H7 (cell line): ENCODE measurements around the gene GNRHR. TPM values are rescaled to one million over a fixed set of nuclear protein-coding genes. Genes with fewer than 3 reads are reported as not detected.
"Not testable (repeated sequence)": the region's sequence is repeated elsewhere in the genome, so short reads cannot be mapped to it uniquely, and the experiment has no call there.

ENCODE experiments used
- DNase-seq: peaks from one replicate; pipeline ENCODE4 v3.0.0; 2012
- H3K27me3 ChIP-seq: 2 replicates; pipeline ENCODE4 v1.6.0; 2011; ENCODE audit warnings: mild to moderate bottlenecking, low read length; ENCODE audit not compliant: control insufficient read depth, insufficient read depth
- H3K36me3 ChIP-seq: replicated peaks from 2 replicates; pipeline ENCODE4 v1.5.1; 2011; ENCODE audit warnings: low read length; ENCODE audit not compliant: control insufficient read depth, insufficient read depth
- H3K4me3 ChIP-seq: 2 replicates; pipeline ENCODE4 v1.5.1; 2011; ENCODE audit warnings: low read depth, mild to moderate bottlenecking, control low read depth, low read length, moderate library complexity; ENCODE audit not compliant: insufficient read depth
- total RNA-seq: library from RNA; depleted of rRNA; stranded (reverse); fragments of >200 nt; shearing (Covaris generic); gene quantifications from 2 replicates; pipeline ENCODE4 v1.2.3, GENCODE V29; 2014; rRNA removed

Gene GNRHR
- not detected in 2 replicates for total RNA-seq

GRCh38 chr4:67754288-67754687 is at the start of gene GNRHR:
Gene GNRHR, minus strand, starts transcription at chr4:67754388. Its CDS starts 53 bp downstream, at chr4:67754335.
- Histone ChIP-seq H3K27me3 (no peaks in the 10 kb centered on the region), H3K36me3 (no peaks in the 10 kb centered on the region), H3K4me3 (no peak within 1 kb of the TSS)
- no peak for DNase-seq

- no peaks in the 10 kb centered on the region for H3K27me3 ChIP-seq
- DNase-seq = no peak
- no peaks in the 10 kb centered on the region for H3K36me3 ChIP-seq
- no peak overlapping the region for H3K4me3 ChIP-seq
Measured at GRCh38 chr4:67796810-67797209, 42.6 kb upstream of the GNRHR start.

- no peaks in the 10 kb centered on the region for H3K36me3 ChIP-seq
- no peak overlapping the region for H3K4me3 ChIP-seq
- DNase-seq = no peak
- H3K27me3 ChIP-seq = no peaks in the 10 kb centered on the region
Measured at GRCh38 chr4:67790721-67791120, 36.5 kb upstream of the GNRHR start.

GRCh38 chr4:67787311-67787710 is 33.1 kb upstream of the GNRHR start:
- H3K27me3 ChIP-seq = no peaks in the 10 kb centered on the region
- DNase-seq = no peak
- no peak overlapping the region for H3K4me3 ChIP-seq
- H3K36me3 ChIP-seq = no peaks in the 10 kb centered on the region

GRCh38 chr4:67785528-67785927 is 31.3 kb upstream of the GNRHR start:
- Histone ChIP-seq H3K36me3 (no peaks in the 10 kb centered on the region), H3K27me3 (no peaks in the 10 kb centered on the region), H3K4me3 (no peak overlapping the region)
- no peak for DNase-seq

GRCh38 chr4:67779631-67780030 is 25.4 kb upstream of the GNRHR start:
- DNase-seq = no peak
- H3K4me3 ChIP-seq = no peak overlapping the region
- H3K27me3 ChIP-seq = no peaks in the 10 kb centered on the region
- H3K36me3 ChIP-seq = no peaks in the 10 kb centered on the region

- no peak for DNase-seq
- H3K4me3 ChIP-seq = no peak overlapping the region
- H3K27me3 ChIP-seq = no peaks in the 10 kb centered on the region
- H3K36me3 ChIP-seq = no peaks in the 10 kb centered on the region
Measured at GRCh38 chr4:67776746-67777145, 22.6 kb upstream of the GNRHR start.

- no peak overlapping the region for H3K4me3 ChIP-seq
- no peak for DNase-seq
- H3K27me3 ChIP-seq = no peaks in the 10 kb centered on the region
- H3K36me3 ChIP-seq = no peaks in the 10 kb centered on the region
Measured at GRCh38 chr4:67770422-67770821, 16.2 kb upstream of the GNRHR start.

- Histone ChIP-seq H3K4me3 (no peak overlapping the region), H3K27me3 (no peaks in the 10 kb centered on the region), H3K36me3 (no peaks in the 10 kb centered on the region)
- no peak for DNase-seq
Measured at GRCh38 chr4:67765928-67766327, 11.7 kb upstream of the GNRHR start.

GRCh38 chr4:67765401-67765800 is 11.2 kb upstream of the GNRHR start:
- DNase-seq = no peak
- Histone ChIP-seq H3K4me3 (no peak overlapping the region), H3K36me3 (no peaks in the 10 kb centered on the region), H3K27me3 (no peaks in the 10 kb centered on the region)

- no peak for DNase-seq
- Histone ChIP-seq H3K36me3 (no peaks in the 10 kb centered on the region), H3K27me3 (no peaks in the 10 kb centered on the region), H3K4me3 (no peak overlapping the region)
Measured at GRCh38 chr4:67764183-67764582, 10.0 kb upstream of the GNRHR start.

GRCh38 chr4:67762086-67762485 is 7.9 kb upstream of the GNRHR start:
- Histone ChIP-seq H3K4me3 (no peak overlapping the region), H3K36me3 (no peaks in the 10 kb centered on the region), H3K27me3 (no peaks in the 10 kb centered on the region)
- no peak for DNase-seq

- not testable (repeated sequence) for DNase-seq, H3K4me3 ChIP-seq, H3K27me3 ChIP-seq, H3K36me3 ChIP-seq
Measured at GRCh38 chr4:67756991-67757390, 2.8 kb upstream of the GNRHR start.

GRCh38 chr4:67755974-67756373 is 1.8 kb upstream of the GNRHR start:
- H3K4me3 ChIP-seq = no peak overlapping the region
- no peak for DNase-seq

GRCh38 chr4:67751260-67751659 is 2.9 kb downstream of the GNRHR start:
- H3K36me3 ChIP-seq = no peaks in the 10 kb centered on the region
- no peak for DNase-seq
- no peak overlapping the region for H3K4me3 ChIP-seq
- no peaks in the 10 kb centered on the region for H3K27me3 ChIP-seq

More at GRCh38 chr4:67755974-67756373, 1.8 kb upstream of the GNRHR start:
- no peaks in the 10 kb centered on the region for H3K27me3 ChIP-seq
- H3K36me3 ChIP-seq = no peaks in the 10 kb centered on the region

- Histone ChIP-seq H3K4me3 (no peak overlapping the region), H3K27me3 (no peaks in the 10 kb centered on the region), H3K36me3 (no peaks in the 10 kb centered on the region)
- no peak for DNase-seq
Measured at GRCh38 chr4:67750691-67751090, 3.5 kb downstream of the GNRHR start.
